ENCODE data around the gene FLYWCH2.

Gene FLYWCH2

GRCh38 chr16:2882650-2883457 lies at the start of gene FLYWCH2:
Gene FLYWCH2, plus strand, starts transcription at chr16:2883215. Its CDS starts 13,235 bp downstream, at chr16:2896450.
- DNase-seq: peak; percentile 97

- DNase-seq: no peak
Measured at GRCh38 chr16:2833776-2834175, 49.2 kb upstream of the FLYWCH2 start.

GRCh38 chr16:2834968-2835367 lies 48.0 kb upstream of the FLYWCH2 start:
- DNase-seq: no peak

GRCh38 chr16:2835638-2836493 lies 47.1 kb upstream of the FLYWCH2 start:
- no peak for DNase-seq

GRCh38 chr16:2836646-2837508 lies 46.1 kb upstream of the FLYWCH2 start:
- DNase-seq: no peak

GRCh38 chr16:2838928-2839327 lies 44.1 kb upstream of the FLYWCH2 start:
- peak; percentile 73 for DNase-seq

GRCh38 chr16:2839650-2840450 lies 43.2 kb upstream of the FLYWCH2 start:
- DNase-seq: no peak

- DNase-seq: no peak
Measured at GRCh38 chr16:2840914-2841313, 42.1 kb upstream of the FLYWCH2 start.

GRCh38 chr16:2841606-2842339 lies 41.2 kb upstream of the FLYWCH2 start:
- DNase-seq: no peak

GRCh38 chr16:2842340-2843000 lies 40.5 kb upstream of the FLYWCH2 start:
- peak; percentile 30 for DNase-seq

- no peak for DNase-seq
Measured at GRCh38 chr16:2843526-2843925, 39.5 kb upstream of the FLYWCH2 start.

GRCh38 chr16:2845116-2845515 lies 37.9 kb upstream of the FLYWCH2 start:
- DNase-seq: no peak

- no peak for DNase-seq
Measured at GRCh38 chr16:2846511-2847310, 36.3 kb upstream of the FLYWCH2 start.

- DNase-seq: no peak
Measured at GRCh38 chr16:2848933-2849725, 33.9 kb upstream of the FLYWCH2 start.

- DNase-seq: no peak
Measured at GRCh38 chr16:2852003-2852730, 30.8 kb upstream of the FLYWCH2 start.

- no peak for DNase-seq
Measured at GRCh38 chr16:2852731-2853507, 30.1 kb upstream of the FLYWCH2 start.

- DNase-seq: no peak
Measured at GRCh38 chr16:2853531-2854073, 29.4 kb upstream of the FLYWCH2 start.
